Neural cell (in vitro differentiated cells): ENCODE results near the gene LRBA. TPM values are rescaled to one million over a fixed set of nuclear protein-coding genes. Genes with fewer than 3 reads are reported as not detected.
"Not testable (repeated sequence)": the region's sequence is repeated elsewhere in the genome, so short reads cannot be mapped to it uniquely, and the experiment has no call there.

Experiments
- H2AFZ ChIP-seq: fragments of 200-600, 300-800 bp; sonication (generic), shearing (Covaris generic); 2 replicates; pipeline ENCODE4 v1.6.0; 2014; ENCODE audit warnings: low read depth, mild to moderate bottlenecking, antibody characterized with exemption, low read length, moderate library complexity
- H3F3A ChIP-seq: fragments of 200-600 bp; shearing (Covaris generic); 2 replicates; pipeline ENCODE4 v1.6.1; 2016; ENCODE audit warnings: mild to moderate bottlenecking, moderate library complexity, mixed read lengths, antibody characterized with exemption, low read length; ENCODE audit not compliant: insufficient read depth, poor library complexity, severe bottlenecking
- H3K27ac ChIP-seq: fragments of 200-600, 300-800 bp; sonication (generic), shearing (Covaris generic); 2 replicates; pipeline ENCODE4 v1.5.1; 2014; ENCODE audit warnings: mild to moderate bottlenecking, low read length, moderate library complexity
- H3K27me3 ChIP-seq: fragments of 300-800, 200-600 bp; sonication (generic), shearing (Covaris generic); 2 replicates; pipeline ENCODE4 v1.6.0; 2014; ENCODE audit warnings: mild to moderate bottlenecking, low read depth, low read length, moderate library complexity; ENCODE audit not compliant: insufficient read depth
- H3K36me3 ChIP-seq: fragments of 300-800, 200-600 bp; sonication (generic), shearing (Covaris generic); 2 replicates; pipeline ENCODE4 v1.5.1; 2014; ENCODE audit warnings: mild to moderate bottlenecking, antibody characterized with exemption, low read length, moderate library complexity; ENCODE audit not compliant: insufficient read depth
- H3K4me2 ChIP-seq: fragments of 300-800, 200-600 bp; sonication (generic), shearing (Covaris generic); 2 replicates; pipeline ENCODE4 v1.6.0; 2014; ENCODE audit warnings: mild to moderate bottlenecking, low read length
- H3K4me3 ChIP-seq: fragments of 300-800, 200-600 bp; sonication (generic), shearing (Covaris generic); 2 replicates; pipeline ENCODE4 v1.5.1; 2014; ENCODE audit warnings: mild to moderate bottlenecking, low read length, moderate library complexity
- H3K79me2 ChIP-seq: fragments of 200-600 bp; shearing (Covaris generic); replicated peaks from 2 replicates; pipeline ENCODE4 v1.6.0; 2014; ENCODE audit warnings: mild to moderate bottlenecking, low read length, moderate library complexity; ENCODE audit not compliant: insufficient read depth
- H3K9ac ChIP-seq: fragments of 300-800, 200-600 bp; sonication (generic), shearing (Covaris generic); 2 replicates; pipeline ENCODE4 v1.6.1; 2016; ENCODE audit warnings: mild to moderate bottlenecking, low read length, mixed read lengths
- H3K9me2 ChIP-seq: fragments of 200-600 bp; shearing (Covaris generic); 2 replicates; pipeline ENCODE4 v1.6.1; 2016; ENCODE audit warnings: mild to moderate bottlenecking, low read length, mixed read lengths; ENCODE audit not compliant: insufficient read depth
- H3K9me3 ChIP-seq: fragments of 200-600, 300-800 bp; sonication (generic), shearing (Covaris generic); 2 replicates; pipeline ENCODE4 v1.6.1; 2016; ENCODE audit warnings: mild to moderate bottlenecking, mixed run types, low read length, moderate library complexity, mixed read lengths
- H4K20me1 ChIP-seq: fragments of 200-600 bp; shearing (Covaris generic); 2 replicates; pipeline ENCODE4 v1.6.1; 2016; ENCODE audit warnings: mild to moderate bottlenecking, mixed run types; ENCODE audit not compliant: insufficient read depth
- EZH2 ChIP-seq: fragments of 200-600, 300-800 bp; shearing (Covaris generic), sonication (generic); IDR thresholded peaks from 2 replicates; pipeline ENCODE4 v1.6.1; 2014; ENCODE audit warnings: antibody characterized with exemption, low read length, borderline replicate concordance, mild to moderate bottlenecking; ENCODE audit not compliant: insufficient read depth, poor library complexity, severe bottlenecking
- POLR2AphosphoS5 ChIP-seq: IDR thresholded peaks from 2 replicates; pipeline ENCODE4 v1.6.1; 2012
- RAD21 ChIP-seq: fragments of 450-650 bp; conservative IDR thresholded peaks from 2 replicates; pipeline ENCODE4 v1.6.1; 2014; ENCODE audit warnings: antibody characterized with exemption, mild to moderate bottlenecking, moderate library complexity
- REST ChIP-seq: IDR thresholded peaks from 2 replicates; pipeline ENCODE4 v1.6.1; 2012; ENCODE audit warnings: borderline replicate concordance
- SMC3 ChIP-seq: fragments of 450-650 bp; conservative IDR thresholded peaks from 2 replicates; pipeline ENCODE4 v1.6.1; 2014; ENCODE audit warnings: antibody characterized with exemption, mild to moderate bottlenecking, moderate library complexity; ENCODE audit not compliant: poor library complexity
- TAF1 ChIP-seq: IDR thresholded peaks from 2 replicates; pipeline ENCODE4 v1.6.1; 2012; ENCODE audit warnings: low read depth
- polyA plus RNA-seq: library from polyadenylated mRNA; depleted of rRNA; stranded (reverse); fragments of >200 nt; gene quantifications from 2 replicates; pipeline ENCODE4 v1.2.3, GENCODE V29; 2014

LRBA gene
- polyA plus RNA-seq, 1 donor from 2014 or later, result 7.1 TPM

GRCh38 chr4:150537911-150538310, 477.2 kb downstream of the LRBA start:
- H3K36me3 ChIP-seq, H2AFZ ChIP-seq, H3K4me2 ChIP-seq, H3K9ac ChIP-seq, H3F3A ChIP-seq, H3K79me2 ChIP-seq, H3K9me2 ChIP-seq, H4K20me1 ChIP-seq, H3K27ac ChIP-seq, H3K9me3 ChIP-seq, H3K4me3 ChIP-seq: not testable (repeated sequence)
- H3K27me3 ChIP-seq, result peaks cover 42% of the 10 kb centered on the region

- H4K20me1 ChIP-seq, result no peaks in the 10 kb centered on the region
- H3K36me3 ChIP-seq, result no peaks in the 10 kb centered on the region
- TF ChIP-seq REST (no peak), RAD21 (no peak), SMC3 (no peak)
- H3K27me3 ChIP-seq, result peaks cover 11% of the 10 kb centered on the region
- no peaks in the 10 kb centered on the region for H3F3A ChIP-seq
- no peak overlapping the region for H2AFZ ChIP-seq
- no peak overlapping the region for H3K9ac ChIP-seq
- H3K9me3 ChIP-seq, result no peaks in the 10 kb centered on the region
- no peak overlapping the region for H3K4me3 ChIP-seq
- H3K79me2 ChIP-seq, result no peaks in the 10 kb centered on the region
- H3K9me2 ChIP-seq, result no peaks in the 10 kb centered on the region
- H3K4me2 ChIP-seq, result no peak overlapping the region
- H3K27ac ChIP-seq, result no peak overlapping the region
Observed at GRCh38 chr4:150534818-150535217, 480.3 kb downstream of the LRBA start.

GRCh38 chr4:150533673-150534072, 481.4 kb downstream of the LRBA start:
- Histone ChIP-seq H3K36me3 (no peaks in the 10 kb centered on the region), H4K20me1 (no peaks in the 10 kb centered on the region), H3K9me2 (no peaks in the 10 kb centered on the region), H3K4me2 (no peak overlapping the region), H3K9me3 (no peaks in the 10 kb centered on the region), H3K9ac (no peak overlapping the region), H3K4me3 (no peak overlapping the region), H3F3A (no peaks in the 10 kb centered on the region), H2AFZ (no peak overlapping the region), H3K27ac (no peak overlapping the region), H3K79me2 (no peaks in the 10 kb centered on the region), H3K27me3 (peaks cover 5% of the 10 kb centered on the region)
- TF ChIP-seq REST (no peak), EZH2 (no peak), TAF1 (no peak), POLR2AphosphoS5 (no peak), SMC3 (no peak)
